ENCODE measurements around the gene ADGRG4.
"Not testable (repeated sequence)": the region's sequence is repeated elsewhere in the genome, so short reads cannot be mapped to it uniquely, and the experiment has no call there.

GRCh38 chrX:136286375-136286774, 14.4 kb upstream of the ADGRG4 start:
- not testable (repeated sequence) for TF ChIP-seq CTCF (tag by site-specific recombination; IDR thresholded peaks at IDR 0.05); ZNF530 (tag by site-specific recombination; IDR thresholded peaks at IDR 0.05; ENCODE audit: low read depth); ZNF777 (tag by site-specific recombination; IDR thresholded peaks at IDR 0.05; ENCODE audit: borderline replicate concordance); ZNF596 (tag by site-specific recombination; IDR thresholded peaks at IDR 0.05); YY1 (tag by site-specific recombination; IDR thresholded peaks at IDR 0.05); HOXA7 (CRISPR knock-in tag; IDR thresholded peaks at IDR 0.05; ENCODE audit: borderline replicate concordance); ATF2 (tag by site-specific recombination; IDR thresholded peaks at IDR 0.05; ENCODE audit: low read depth)

All from HEK293 (cell line).